GM12801 (cell line): ENCODE measurements around the gene TCF7.

Experiments used
- CTCF ChIP-seq: IDR thresholded peaks from one replicate; pipeline ENCODE4 v1.5.1; 2011; ENCODE audit warnings: control low read depth; ENCODE audit not compliant: insufficient read length; ENCODE audit errors: extremely low read depth

TCF7 gene

GRCh38 chr5:134086225-134086942 is 28.1 kb upstream of the TCF7 start:
- no peak for TF ChIP-seq CTCF

GRCh38 chr5:134086943-134087305 is 27.6 kb upstream of the TCF7 start:
- no peak for TF ChIP-seq CTCF

- TF ChIP-seq CTCF: no peak
Measured at GRCh38 chr5:134088291-134088690, 26.2 kb upstream of the TCF7 start.

GRCh38 chr5:134088994-134089560 is 25.4 kb upstream of the TCF7 start:
- TF ChIP-seq CTCF: no peak

GRCh38 chr5:134090522-134090921 is 24.0 kb upstream of the TCF7 start:
- no peak for TF ChIP-seq CTCF

GRCh38 chr5:134091626-134092121 is 22.8 kb upstream of the TCF7 start:
- no peak for TF ChIP-seq CTCF

- TF ChIP-seq CTCF: no peak
Measured at GRCh38 chr5:134092875-134093274, 21.6 kb upstream of the TCF7 start.
